GM12878 (cell line): ENCODE results near the gene LCLAT1. TPM values are rescaled to one million over a fixed set of nuclear protein-coding genes. Genes with fewer than 3 reads are reported as not detected.

Source experiments
- ATAC-seq: fragments of 200-7000 bp; cut with Tn5 transposase; 3 replicates; pipeline ENCODE4 v1.9.1; 2020; ENCODE audit warnings: mild to moderate bottlenecking, moderate library complexity
- BruUV-seq: library from RNA; stranded (reverse); fragments of 400-500 nt; replicated peaks from 2 replicates; lab custom pipeline; 2021; lab: Mats Ljungman, UMichigan
- CTCF ChIA-PET: fragments of 300-600 bp; sonication (Branson Sonifier 250); formaldehyde crosslinking; extraction: SDS; loops from one replicate; lab custom pipeline; 2021; ENCODE audit warnings: inconsistent platforms; lab: Yijun Ruan, JAX
- POLR2A ChIA-PET: fragments of 350-600 bp; formaldehyde crosslinking; extraction: SDS; loops from one replicate; lab custom pipeline; 2021; ENCODE audit warnings: inconsistent platforms; lab: Charles Lee
- RAD21 ChIA-PET: fragments of 300-600 bp; sonication (Branson Sonifier 250); formaldehyde crosslinking; loops from one replicate; lab custom pipeline; 2023; ENCODE audit warnings: antibody characterized with exemption; ENCODE audit not compliant: unreplicated experiment; lab: Charles Lee
- SMC1A ChIA-PET: fragments of 300-600 bp; sonication (Branson Sonifier 250); formaldehyde crosslinking; loops from one replicate; lab custom pipeline; 2023; ENCODE audit not compliant: unreplicated experiment, uncharacterized antibody; lab: Charles Lee
- DNase-seq: peaks from one replicate; pipeline ENCODE4 v3.0.0-alpha.2; 2011; ENCODE audit warnings: low read depth, low spot score
- FAIRE-seq: peaks from 3 replicates; lab custom pipeline; 2011; peaks lifted over from hg19 to GRCh38; lab: Jason Lieb, UNC
- H2AFZ ChIP-seq: 2 replicates; pipeline ENCODE4 v1.6.0; 2011; ENCODE audit warnings: low read depth, low read length, control low read depth; ENCODE audit not compliant: control insufficient read depth
- H3K27ac ChIP-seq: 2 replicates; pipeline ENCODE4 v1.5.1; 2011; ENCODE audit warnings: control low read depth; ENCODE audit not compliant: control insufficient read depth, insufficient read depth
- H3K27me3 ChIP-seq, 2 experiments: replicated peaks in 1 of 2; 2 replicates each; pipeline versions ENCODE4 v1.6.0 to v1.6.1; 2011; ENCODE audit warnings: low read length in 1 of 2; ENCODE audit not compliant: control insufficient read depth in 2 of 2, insufficient read depth in 2 of 2
- H3K36me3 ChIP-seq, 2 experiments: 2 replicates each; pipeline ENCODE4 v1.5.1; 2011; ENCODE audit warnings: low read length in 1 of 2; ENCODE audit not compliant: control insufficient read depth in 2 of 2, insufficient read depth in 2 of 2
- H3K4me1 ChIP-seq: 2 replicates; pipeline ENCODE4 v1.6.1; 2011; ENCODE audit warnings: mild to moderate bottlenecking, low read length, moderate library complexity, mixed read lengths; ENCODE audit not compliant: control insufficient read depth, insufficient read depth
- H3K4me2 ChIP-seq: 2 replicates; pipeline ENCODE4 v1.6.0; 2011; ENCODE audit warnings: control low read depth; ENCODE audit not compliant: control insufficient read depth, insufficient read depth
- H3K4me3 ChIP-seq: fragments of 200-600 bp; sonication (generic); 2 replicates; pipeline ENCODE4 v1.5.1; 2016
- H3K79me2 ChIP-seq: 2 replicates; pipeline ENCODE4 v1.6.0; 2011; ENCODE audit warnings: low read length; ENCODE audit not compliant: control insufficient read depth, insufficient read depth
- H3K9ac ChIP-seq: 2 replicates; pipeline ENCODE4 v1.8.0; 2011; ENCODE audit warnings: low read length, control low read depth, mixed read lengths; ENCODE audit not compliant: control insufficient read depth, insufficient read depth
- H3K9me3 ChIP-seq: replicated peaks from 3 replicates; pipeline ENCODE4 v1.5.1; 2011; ENCODE audit warnings: mild to moderate bottlenecking, low read length; ENCODE audit not compliant: control insufficient read depth, insufficient read depth
- H4K20me1 ChIP-seq: 2 replicates; pipeline ENCODE4 v1.6.0; 2011; ENCODE audit not compliant: control insufficient read depth, insufficient read depth
- IRF4 ChIP-seq: IDR thresholded peaks from 2 replicates; pipeline ENCODE4 v1.6.1; 2011; ENCODE audit warnings: low read depth, low read length
- RAD21 ChIP-seq: IDR thresholded peaks from 2 replicates; pipeline ENCODE4 v1.6.1; 2011; ENCODE audit warnings: mild to moderate bottlenecking, low read depth, low read length, moderate library complexity; ENCODE audit not compliant: insufficient read depth
- ZBED1 ChIP-seq: IDR thresholded peaks from 2 replicates; pipeline ENCODE4 v1.6.1; 2016; ENCODE audit warnings: borderline replicate concordance
- ZBTB33 ChIP-seq: fragments of 450-650 bp; IDR thresholded peaks from 2 replicates; pipeline ENCODE4 v1.6.1; 2017; ENCODE audit warnings: mild to moderate bottlenecking
- WGBS: methylation state at CpG from one replicate; pipeline ENCODE4 v1.1.6; 2016; ENCODE audit warnings: low lambda C conversion rate; ENCODE audit not compliant: insufficient replicate concordance, insufficient coverage; ENCODE audit errors: missing lambda C conversion rate; 5-methylcytosine and 5-hydroxymethylcytosine counted together
- in situ Hi-C: fragments of 300-500 bp; cut with MboI; formaldehyde crosslinking; loops from 9 replicates; pipeline ENCODE4 v1.14.3; 2018; ENCODE audit warnings: mixed read lengths
- intact Hi-C: fragments of 100-400 bp; cut with micrococcal nuclease; formaldehyde crosslinking; loops from one replicate; pipeline ENCODE4 v1.14.2; 2022; ENCODE audit not compliant: unreplicated experiment
- polyA plus RNA-seq, 11 experiments: library from polyadenylated mRNA; depleted of rRNA in 4 of 11; unstranded in 6 of 11; stranded (reverse) in 5 of 11; fragments of >200 nt; fragmentation: Nextera tagmentation in 4 of 11; fragmentation: Illumina TruSeq in 1 of 11; extraction: Ambion mirVana in 4 of 11; extraction: Trizol in 1 of 11; gene quantifications; 1 replicate in 1 of 11; 2 replicates in 10 of 11; pipeline versions ENCODE4 v1.2.1 to v1.2.3, GENCODE V29; 2011 to 2016; ENCODE audit warnings: inconsistent platforms in 2 of 11, missing spikeins in 2 of 11, low read depth in 1 of 11
- total RNA-seq, 4 experiments: library from RNA; depleted of rRNA in 3 of 4; stranded (reverse); fragments of >200 nt in 3 of 4; fragmentation: Illumina TruSeq in 1 of 4; extraction: Trizol in 1 of 4; gene quantifications; 2 replicates each; pipeline versions ENCODE4 v1.2.1 to v1.2.3, GENCODE V29; 2013 to 2021

Gene LCLAT1
- total and polyA plus RNA-seq, 10 of the 15 experiments (the other 5 are each of a cell fraction or from before 2014, with no cell fraction given), result 8.1 to 33.0 (median 15.9) TPM

GRCh38 chr2:30445266-30445821 is 1.7 kb upstream of the LCLAT1 start (continued):
- TF ChIP-seq ZBED1 (no peak), ZBTB33 (no peak)

GRCh38 chr2:30446602-30447148 is 371 bp upstream of the LCLAT1 start:
- DNase-seq (no peak), FAIRE-seq (no peak), ATAC-seq (peak; percentile 25)
- Histone ChIP-seq H3K9ac (peak overlapping the region; percentile 86), H4K20me1 (no peaks in the 10 kb centered on the region), H3K27ac (peak overlapping the region; percentile 77), H2AFZ (peak overlapping the region; percentile 98), H3K4me2 (peak overlapping the region; percentile 96), H3K4me3 (peak overlapping the region; percentile 93), H3K36me3 (no peaks in the 10 kb centered on the region), H3K4me1 (no peaks in the 10 kb centered on the region; the same call in 1 of the 2 replicates), H3K79me2 (peaks cover 25% of the 10 kb centered on the region), H3K27me3 (no peaks in the 10 kb centered on the region), H3K9me3 (no peaks in the 10 kb centered on the region)
- BruUV-seq, result no TSS peak
- WGBS, result under 1% methylated on average over 12 of the region's 12 CpGs
- RAD21 ChIA-PET, result interaction anchor here (0.7 to 4.3 kb wide), 13 partner anchors 24 to 300 kb away, joined by 3 to 20 read pairs (median 5); partner anchors contain the start of genes LBH and YPEL5
- CTCF ChIA-PET, result interaction anchor here (0.6 to 2.1 kb wide), 14 partner anchors 10 to 282 kb away, joined by 3 to 13 read pairs (median 3); no protein-coding TSS in a partner anchor
- intact Hi-C loops (loop anchor here (2.0 to 5.0 kb wide), 3 partner anchors 109 to 239 kb away; no protein-coding TSS in a partner anchor), in situ Hi-C loops (loop anchor here (5.0 kb wide), 1 partner anchor 261 kb away; no protein-coding TSS in a partner anchor)
- SMC1A ChIA-PET, result interaction anchor here (0.7 to 4.2 kb wide), 19 partner anchors 9 to 282 kb away, joined by 3 to 26 read pairs (median 4); no protein-coding TSS in a partner anchor
- POLR2A ChIA-PET, result interaction anchor here (0.9 to 1.6 kb wide), 4 partner anchors 10 to 224 kb away, joined by 3 to 4 read pairs (median 4); no protein-coding TSS in a partner anchor
- 0 out of 2 replicates have a peak, but pooled peaks have one; percentile 6 for TF ChIP-seq RAD21
- no peak for TF ChIP-seq IRF4
